ENCODE data around the gene ROCK1. TPM values are rescaled to one million over a fixed set of nuclear protein-coding genes. Genes with fewer than 3 reads are reported as not detected.
"Not testable (repeated sequence)": the region's sequence is repeated elsewhere in the genome, so short reads cannot be mapped to it uniquely, and the experiment has no call there.

Gene ROCK1
- total RNA-seq: 34.7 TPM
- long read RNA-seq, full-length matches to known transcripts: 2 of 146 reads
- long read RNA-seq, partial matches to known transcripts: 134 of 146 reads
- long read RNA-seq, other reads (novel, unspliced or antisense): 10 of 146 reads

DNA sequence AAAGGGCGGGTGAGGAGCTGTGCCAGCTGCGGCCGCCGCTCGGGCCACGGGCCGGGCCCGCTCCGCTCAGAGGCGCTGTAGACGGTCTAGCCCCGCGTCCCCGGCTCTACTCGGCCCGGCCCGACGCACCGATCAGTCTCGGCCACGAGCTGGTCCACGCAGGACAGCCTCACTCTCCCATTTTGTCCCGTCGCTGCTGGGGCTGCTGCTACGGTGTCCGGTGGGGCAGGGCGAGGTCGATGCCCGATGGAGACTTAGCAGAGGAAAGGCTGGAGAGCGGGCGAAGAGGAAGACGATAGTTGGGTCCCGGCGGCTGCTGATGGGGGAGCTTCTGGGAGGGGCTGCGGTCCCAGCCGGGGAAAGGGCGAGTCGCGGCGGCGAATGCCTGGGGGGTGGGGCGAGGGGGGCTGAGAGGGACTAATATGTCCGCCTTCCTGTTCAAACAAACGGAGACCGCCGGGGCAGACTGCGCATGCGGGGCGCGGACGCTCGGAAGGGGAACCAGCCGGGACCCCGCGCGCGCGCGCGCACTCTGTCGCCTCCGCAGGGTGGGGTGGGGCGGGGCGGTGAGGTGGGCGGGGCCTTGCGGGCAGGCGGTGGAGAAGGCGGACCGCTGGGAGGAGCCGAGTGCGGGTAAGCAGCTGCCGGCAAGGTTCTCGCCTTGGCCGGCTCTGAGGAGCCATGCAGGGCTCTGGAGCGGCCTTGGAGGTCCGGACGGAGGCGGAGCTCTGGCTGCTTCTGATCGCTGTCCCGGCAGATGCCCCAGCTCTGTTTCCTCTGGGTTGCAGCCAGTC, at the start of gene ROCK1:
Gene ROCK1 (minus strand): TSS at position 468 of the 794 bp plus-strand sequence. CDS start 903 bp downstream, outside the sequence.
- intact Hi-C loops (cut with micrococcal nuclease): loop anchor here (10.0 kb wide), 1 partner anchor 107 kb away; no protein-coding TSS in a partner anchor
- DNase-seq: peak; percentile 100
- peak; percentile 96 for ATAC-seq

DNA sequence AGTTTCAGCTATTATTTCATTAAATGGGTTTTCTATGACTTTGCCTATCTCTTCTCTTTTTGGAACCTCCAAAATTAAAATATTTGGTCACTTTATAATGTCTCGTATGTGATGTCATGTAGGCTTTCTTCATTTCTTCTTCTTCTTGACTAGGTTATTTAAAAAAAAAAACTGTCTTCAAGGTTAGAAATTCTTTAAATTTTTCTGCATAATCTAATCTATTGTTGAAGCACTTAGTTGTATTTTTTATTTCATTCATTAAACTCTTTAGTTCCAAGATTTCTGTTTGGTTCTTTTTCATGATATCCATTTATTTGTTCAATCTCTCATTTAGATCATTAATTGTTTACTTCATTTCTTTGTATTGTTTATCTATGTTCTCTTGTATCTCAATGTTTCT, 43.8 kb upstream of the ROCK1 start:
- ATAC-seq (no peak), DNase-seq (no peak)
- intact Hi-C loops (cut with micrococcal nuclease): no loop called here

DNA sequence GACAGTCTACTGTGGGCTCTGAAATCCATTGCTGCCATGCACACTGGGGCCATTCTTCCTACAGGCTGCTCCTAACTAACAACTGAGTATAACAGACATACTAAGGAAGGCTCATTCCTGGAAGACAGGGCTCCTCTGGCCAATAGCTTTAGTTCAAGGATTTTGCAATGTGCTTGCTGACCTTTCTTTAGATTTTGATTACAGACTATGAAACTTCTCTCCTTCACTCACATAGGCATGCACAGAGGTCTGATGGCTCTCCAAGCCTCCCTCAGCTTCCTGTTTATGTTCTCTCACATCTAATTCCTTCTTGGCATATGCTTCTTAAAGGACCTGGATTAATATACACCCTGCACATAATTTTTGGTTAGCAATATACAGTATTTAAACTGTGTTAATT, 34.4 kb upstream of the ROCK1 start:
- intact Hi-C loops (cut with micrococcal nuclease): no loop called here
- DNase-seq: no peak
- ATAC-seq: no peak

DNA sequence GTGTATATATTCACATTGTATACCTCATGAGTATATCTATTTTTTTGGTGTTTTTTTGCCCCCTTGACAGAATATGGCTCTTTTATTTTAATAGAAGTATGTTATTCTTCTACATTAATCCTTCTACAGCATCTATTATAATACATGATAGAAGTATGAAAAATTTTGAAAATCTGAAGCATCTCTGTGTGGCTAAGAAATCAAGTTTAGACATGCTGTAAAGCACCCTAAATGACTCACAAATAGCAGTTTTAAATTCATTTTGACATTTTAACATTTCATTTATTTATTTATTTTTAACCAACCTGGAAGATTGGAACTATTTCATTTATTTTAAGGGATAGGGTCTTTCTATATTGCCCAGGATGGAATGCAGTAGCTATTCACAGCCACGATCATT, 33.8 kb upstream of the ROCK1 start:
- intact Hi-C loops (cut with micrococcal nuclease): no loop called here
- DNase-seq: no peak
- ATAC-seq: no peak

DNA sequence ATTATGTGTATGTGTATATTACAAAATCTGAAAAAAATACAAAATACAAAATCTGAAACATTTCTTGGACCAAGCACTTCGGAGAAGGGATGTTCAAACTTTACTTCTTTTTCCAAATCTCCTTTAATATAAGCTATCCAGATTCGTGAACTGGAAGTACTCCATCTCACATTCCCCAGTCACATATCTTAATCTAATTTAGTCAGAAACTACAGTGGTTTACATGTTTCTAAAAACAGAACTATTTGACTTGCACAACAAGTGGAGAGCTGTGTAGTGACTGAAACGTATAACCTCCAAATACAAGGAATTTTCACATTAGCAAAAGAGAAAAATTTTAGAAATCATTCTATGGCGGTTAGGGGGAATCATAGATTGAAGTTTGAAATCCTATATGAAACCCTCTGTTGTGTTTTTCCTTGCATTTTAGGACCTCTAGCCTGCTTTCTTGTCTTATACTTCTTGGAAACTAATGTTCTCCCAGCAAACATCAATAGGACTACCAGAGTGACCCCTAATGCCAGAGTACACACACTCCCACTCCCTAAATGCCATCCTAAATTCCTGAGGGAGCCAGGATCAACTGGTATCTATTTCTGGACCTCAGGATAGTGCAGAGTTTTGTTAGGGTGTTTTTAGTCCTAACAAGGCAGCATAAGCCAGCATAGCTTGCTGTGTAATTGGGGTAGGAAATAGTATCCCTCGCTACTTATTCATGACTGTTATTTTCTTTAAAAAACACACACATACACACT, 30.2 kb upstream of the ROCK1 start:
- DNase-seq (no peak), ATAC-seq (no peak)
- intact Hi-C loops (cut with micrococcal nuclease): no loop called here

DNA sequence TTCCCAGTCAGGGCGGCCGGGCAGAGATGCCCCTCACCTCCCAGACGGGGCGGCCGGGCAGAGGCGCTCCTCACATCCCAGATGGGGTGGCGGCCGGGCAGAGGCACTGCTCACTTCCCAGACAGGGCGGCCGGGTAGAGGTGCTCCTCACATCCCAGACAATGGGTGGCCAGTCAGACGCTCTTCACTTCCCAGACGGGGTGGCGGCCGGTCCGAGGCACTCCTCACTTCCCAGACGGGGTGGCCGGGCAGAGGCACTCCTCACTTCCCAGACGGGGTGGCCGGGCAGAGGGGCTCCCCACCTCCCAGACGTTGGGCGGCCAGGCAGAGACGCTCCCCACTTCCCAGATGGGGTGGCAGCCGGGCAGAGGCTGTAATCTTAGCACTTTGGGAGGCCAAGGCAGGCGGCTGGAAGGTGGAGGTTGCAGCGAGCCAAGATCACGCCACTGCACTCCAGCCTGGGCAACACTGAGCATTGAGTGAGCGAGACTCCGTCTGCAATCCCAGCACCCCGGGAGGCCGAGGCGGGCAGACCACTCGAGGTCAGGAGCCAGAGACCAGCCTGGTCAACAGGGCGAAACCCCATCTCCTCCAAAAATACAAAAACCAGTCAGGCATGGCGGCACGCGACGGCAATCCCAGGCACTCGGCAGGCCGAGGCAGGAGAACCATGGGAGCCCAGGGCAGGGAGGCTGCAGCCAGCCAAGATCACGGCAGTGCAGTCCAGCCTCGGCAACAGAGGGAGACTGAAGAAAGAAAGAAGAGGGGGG, 26.3 kb upstream of the ROCK1 start:
- DNase-seq; ATAC-seq; intact Hi-C loops (cut with micrococcal nuclease): not testable (repeated sequence)

DNA sequence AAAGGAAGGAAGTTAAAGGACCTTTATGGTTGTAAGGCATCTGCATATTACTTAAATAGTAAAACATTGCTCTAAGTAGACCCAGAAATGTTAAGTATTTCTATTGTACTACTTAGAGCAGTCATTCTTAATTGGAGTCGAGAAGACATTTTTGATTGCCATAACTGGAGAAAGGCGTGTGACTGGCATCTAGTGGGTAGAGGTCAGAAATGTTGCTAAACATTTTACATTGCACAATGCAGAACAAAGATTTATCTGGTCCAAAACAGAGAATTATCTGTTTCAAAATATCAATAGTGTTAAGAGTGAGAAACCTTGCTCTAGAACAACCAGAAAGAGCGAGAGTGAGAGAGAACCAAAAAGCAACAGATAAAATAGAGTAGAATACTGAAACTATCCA, 23.3 kb upstream of the ROCK1 start:
- intact Hi-C loops (cut with micrococcal nuclease): no loop called here
- peak; percentile 32 for ATAC-seq
- no peak for DNase-seq

DNA sequence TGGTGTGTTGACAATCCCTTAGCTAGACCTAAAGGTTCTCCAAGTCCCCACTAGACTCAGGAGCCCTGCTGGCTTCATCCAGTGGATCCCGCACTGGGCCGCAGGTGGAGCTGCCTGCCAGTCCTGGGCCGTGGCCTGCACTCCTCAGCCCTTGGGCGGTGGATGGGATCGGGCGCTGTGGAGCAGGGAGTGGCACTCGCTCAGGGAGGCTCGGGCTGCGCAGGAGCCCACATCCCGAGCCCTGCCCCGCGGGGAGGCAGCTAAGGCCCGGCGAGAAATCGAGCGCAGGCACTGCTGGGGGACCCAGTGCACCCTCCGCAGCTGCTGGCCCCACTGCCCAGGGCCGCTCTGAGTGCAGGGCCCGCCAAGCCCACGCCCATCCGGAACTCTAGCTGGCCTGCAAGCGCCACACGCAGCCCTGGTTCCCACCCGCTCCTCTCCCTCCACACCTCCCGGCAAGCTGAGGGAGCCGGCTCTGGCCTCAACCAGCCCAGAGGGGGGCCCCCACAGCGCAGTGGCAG, 20.8 kb upstream of the ROCK1 start:
- no peak for ATAC-seq
- intact Hi-C loops (cut with micrococcal nuclease): no loop called here
- DNase-seq: no peak

DNA sequence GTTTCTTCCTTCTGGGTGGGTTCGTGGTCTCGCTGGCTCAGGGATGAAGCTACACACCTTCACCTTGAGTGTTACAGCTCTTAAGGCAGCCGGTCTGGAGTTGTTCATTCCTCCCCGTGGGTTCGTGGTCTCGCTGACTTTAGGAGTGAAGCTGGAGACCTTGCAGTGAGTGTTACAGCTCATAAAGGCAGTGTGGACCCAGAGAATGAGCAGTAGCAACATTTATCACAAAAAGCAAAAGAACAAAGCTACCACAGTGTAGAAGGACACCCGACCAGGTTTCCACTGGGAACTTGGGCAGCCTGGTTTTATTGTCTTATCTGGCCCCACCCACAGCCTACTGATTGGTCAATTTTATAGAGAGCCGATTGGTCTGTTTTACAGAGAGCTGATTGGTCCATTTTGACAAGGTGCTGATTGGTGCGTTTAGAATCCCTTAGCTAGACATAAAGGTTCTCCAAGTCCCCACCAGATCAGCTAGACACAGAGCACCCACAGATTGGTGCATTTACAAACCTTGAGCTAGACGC, 20.1 kb upstream of the ROCK1 start:
- ATAC-seq (no peak), DNase-seq (no peak)
- intact Hi-C loops (cut with micrococcal nuclease): no loop called here

DNA sequence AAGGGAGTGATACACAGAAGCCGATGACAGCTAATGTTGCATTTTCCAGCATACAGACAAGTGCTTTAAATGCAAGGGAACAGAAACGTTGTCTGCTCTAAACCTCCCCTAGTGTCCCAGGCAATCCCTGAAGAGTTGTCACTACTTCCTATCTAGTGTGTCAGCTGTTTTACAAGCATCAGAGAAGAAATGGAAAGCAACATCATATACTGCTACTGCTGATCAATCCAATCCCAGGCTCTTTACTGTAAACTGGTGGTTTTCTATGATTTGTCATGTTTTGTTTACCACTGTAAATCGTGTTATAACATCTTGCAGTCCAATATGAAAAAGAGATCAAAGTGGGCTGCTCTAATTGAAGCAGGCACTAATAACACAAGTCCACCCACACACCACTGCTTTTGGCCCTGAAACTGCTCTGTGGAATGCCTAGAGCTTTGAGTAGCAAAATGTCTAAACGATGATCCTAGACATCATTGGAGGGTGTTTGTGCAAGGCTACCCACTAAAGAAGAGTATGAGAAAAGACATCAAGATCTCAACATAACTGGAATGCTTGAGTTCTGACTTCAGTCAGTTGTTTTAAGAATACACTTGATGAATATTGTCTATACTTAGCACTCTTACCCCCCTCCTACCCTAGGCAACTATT, 18.1 kb upstream of the ROCK1 start:
- intact Hi-C loops (cut with micrococcal nuclease): no loop called here
- DNase-seq (no peak), ATAC-seq (peak; percentile 33)

DNA sequence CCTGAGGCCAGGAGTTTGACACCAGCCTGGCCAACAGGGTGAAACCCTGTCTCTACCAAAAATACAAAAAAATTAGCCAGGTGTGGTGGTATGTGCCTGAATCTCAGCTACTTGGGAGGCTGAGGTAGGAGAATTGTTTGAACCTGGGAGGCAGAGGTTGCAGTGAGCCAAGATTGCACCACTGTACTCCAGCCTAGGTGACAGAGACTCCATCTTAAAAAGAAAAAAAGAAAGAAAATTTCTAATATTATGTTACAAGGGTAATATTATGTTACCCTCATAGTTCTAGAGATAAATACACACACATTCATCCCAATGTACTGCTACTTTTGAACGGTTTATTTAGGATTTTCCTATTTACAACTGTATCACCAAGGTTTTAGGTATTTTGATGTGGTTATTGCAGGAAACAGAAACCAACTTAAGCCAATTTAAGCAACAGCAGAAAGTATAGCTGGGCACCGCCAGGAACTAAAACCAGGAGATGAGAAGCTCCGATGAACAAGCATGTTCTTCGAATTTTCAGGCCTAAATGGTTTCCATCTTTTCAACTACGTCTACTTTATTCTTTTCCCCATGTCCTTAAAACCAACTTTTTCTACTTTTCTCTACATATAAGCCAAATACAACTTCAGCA, 11.8 kb upstream of the ROCK1 start:
- intact Hi-C loops (cut with micrococcal nuclease): no loop called here
- DNase-seq: no peak
- ATAC-seq: no peak

DNA sequence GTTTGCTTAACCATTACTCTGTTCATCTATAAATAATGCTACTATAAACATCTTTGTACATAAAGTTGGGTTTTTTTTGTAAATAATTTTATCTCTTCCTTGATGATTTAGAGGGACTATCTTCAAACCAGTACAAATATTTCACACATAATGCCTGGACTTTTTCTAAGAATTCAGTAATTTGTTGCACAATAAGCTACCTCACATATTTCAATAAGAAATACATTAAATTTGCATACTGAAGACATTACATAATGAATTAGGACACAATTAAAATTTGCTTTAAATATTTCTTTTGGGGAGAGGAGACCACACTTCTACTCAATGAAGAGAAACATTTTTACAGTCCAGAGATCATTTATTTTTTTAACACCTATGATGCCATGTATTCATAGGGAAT, 7.2 kb upstream of the ROCK1 start:
- intact Hi-C loops (cut with micrococcal nuclease): loop anchor here (10.0 kb wide), 1 partner anchor 114 kb away; no protein-coding TSS in a partner anchor
- no peak for ATAC-seq
- no peak for DNase-seq

DNA sequence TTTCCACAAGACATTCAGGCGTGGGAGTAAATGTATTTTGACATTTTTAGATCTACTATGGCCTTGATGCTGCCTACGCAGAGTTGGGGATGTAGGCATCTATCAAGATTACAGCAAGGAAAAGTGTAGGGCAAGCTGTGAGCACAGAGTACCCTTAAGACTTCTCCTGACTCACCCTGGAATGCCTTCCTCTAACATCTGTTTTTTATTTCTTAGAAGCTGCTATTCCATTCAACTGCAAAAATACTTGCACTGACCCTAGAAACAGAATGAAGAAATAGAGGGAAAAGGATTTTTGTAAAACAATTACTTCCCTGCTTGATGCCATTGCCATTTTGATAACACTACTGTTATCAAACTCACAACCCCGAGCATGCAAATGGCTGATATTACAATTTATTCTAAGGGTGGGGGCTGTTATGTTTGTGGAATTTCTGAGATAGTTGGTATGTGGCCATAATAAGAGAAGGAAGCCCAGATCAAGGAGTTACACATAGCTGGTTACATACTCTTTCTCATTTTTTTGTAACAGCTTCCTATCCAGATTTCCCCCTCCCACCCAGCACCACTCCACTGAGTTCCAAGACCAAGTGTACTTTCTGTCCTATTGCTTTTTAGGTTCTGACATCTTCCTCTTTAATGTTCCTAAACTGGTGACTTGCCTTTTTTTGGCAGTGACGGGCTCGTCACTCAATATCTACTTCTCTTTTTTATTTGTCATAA, 6.0 kb upstream of the ROCK1 start:
- ATAC-seq (peak; percentile 84), DNase-seq (no peak)
- intact Hi-C loops (cut with micrococcal nuclease): loop anchor here (10.0 kb wide), 1 partner anchor 113 kb away; no protein-coding TSS in a partner anchor

DNA sequence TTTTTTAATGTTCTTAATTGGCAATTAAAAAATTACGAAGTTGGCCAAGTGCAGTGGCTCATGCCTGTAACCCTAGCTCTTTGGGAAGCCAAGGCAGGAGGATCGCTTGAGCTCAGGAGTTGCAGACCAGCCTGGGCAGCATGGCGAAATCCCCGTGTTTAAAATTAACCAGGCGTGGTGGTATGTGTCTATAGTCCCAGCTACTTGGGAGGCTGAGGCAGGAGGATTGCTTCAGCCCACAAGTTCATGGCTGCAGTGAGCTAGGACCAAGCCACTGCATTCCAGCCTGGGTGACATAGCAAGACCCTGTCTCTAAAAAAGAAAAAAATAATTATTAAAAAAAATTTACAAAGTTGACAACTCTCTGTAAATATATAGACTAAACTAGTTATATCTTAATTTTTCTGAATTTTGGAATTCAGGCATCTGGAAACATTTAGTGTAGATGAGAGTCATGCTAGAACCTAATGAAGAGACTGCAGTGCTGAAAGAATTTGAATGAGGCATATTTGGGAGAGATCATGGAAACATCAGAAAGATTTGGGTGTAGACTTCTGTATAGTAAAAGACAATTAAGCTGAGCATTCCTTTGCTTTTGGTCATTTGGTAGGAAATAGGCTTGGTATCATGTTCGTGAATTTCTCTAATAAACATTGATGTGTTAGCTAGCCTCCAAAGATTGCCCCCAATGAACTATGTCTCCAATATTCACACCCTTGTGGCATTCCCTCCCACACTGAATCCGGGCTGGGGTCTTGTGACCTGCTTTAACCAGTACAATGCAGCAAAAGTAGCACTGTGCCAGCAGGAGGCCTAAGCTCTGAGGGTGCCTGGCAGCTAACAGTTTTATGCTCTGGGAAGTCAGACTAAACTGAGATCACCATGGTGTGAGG, 4.2 kb upstream of the ROCK1 start:
- intact Hi-C loops (cut with micrococcal nuclease): loop anchor here (10.0 kb wide), 1 partner anchor 111 kb away; no protein-coding TSS in a partner anchor
- no peak for DNase-seq
- no peak for ATAC-seq

DNA sequence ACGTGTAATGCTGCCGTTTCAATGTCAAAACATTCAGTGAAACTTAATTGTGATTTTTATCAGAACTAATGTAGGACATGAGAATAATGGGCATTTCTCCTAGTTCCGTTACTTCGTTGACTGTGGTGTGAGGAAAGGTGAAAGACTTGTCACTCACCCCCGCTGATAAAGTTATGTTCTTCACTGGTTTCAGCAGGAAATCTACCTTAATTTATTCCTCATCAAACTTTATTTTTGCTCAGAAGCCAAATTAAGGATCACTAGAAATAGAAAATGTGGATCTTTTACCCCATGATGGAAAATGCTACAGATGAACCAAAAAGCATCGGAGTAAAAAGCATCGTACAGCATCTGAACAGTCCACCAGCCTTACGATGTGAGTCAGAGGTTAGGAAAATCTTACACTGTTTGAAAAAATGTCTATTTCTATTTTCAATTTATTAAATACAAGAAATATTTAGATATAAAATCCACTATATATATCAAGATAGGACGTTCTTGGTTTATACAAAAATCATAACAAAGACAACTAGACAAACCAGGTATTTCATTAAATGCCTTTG, 1.0 kb upstream of the ROCK1 start:
- DNase-seq (no peak), ATAC-seq (no peak)
- intact Hi-C loops (cut with micrococcal nuclease): loop anchor here (10.0 kb wide), 1 partner anchor 108 kb away; no protein-coding TSS in a partner anchor

DNA sequence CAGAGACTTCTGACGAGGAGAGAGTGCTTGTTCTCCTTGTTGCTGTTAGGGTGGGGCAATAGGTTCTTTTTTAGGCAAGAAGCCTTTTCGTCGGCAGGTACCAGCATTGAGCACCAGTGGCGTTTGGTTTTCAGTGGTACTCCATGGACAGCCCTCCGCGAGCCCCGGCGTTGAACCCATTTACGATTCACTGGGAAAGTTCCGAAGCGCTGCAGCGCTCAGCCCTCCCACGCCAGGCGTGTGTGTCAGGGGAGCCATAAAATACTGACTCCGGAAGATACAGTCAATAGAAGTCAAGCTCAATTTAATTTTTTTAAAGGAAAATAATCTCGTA, 494 bp upstream of the ROCK1 start:
- intact Hi-C loops (cut with micrococcal nuclease): loop anchor here (10.0 kb wide), 1 partner anchor 107 kb away; no protein-coding TSS in a partner anchor
- DNase-seq (peak; percentile 77), ATAC-seq (peak; percentile 60)
